T1000 (cell line): Measurements from ENCODE around the gene DPP6.

Source experiments
- DNase-seq: peaks from one replicate; lab custom pipeline; 2025; ENCODE audit warnings: mixed read lengths; lab: John Stamatoyannopoulos, UW

The DPP6 gene

DNA sequence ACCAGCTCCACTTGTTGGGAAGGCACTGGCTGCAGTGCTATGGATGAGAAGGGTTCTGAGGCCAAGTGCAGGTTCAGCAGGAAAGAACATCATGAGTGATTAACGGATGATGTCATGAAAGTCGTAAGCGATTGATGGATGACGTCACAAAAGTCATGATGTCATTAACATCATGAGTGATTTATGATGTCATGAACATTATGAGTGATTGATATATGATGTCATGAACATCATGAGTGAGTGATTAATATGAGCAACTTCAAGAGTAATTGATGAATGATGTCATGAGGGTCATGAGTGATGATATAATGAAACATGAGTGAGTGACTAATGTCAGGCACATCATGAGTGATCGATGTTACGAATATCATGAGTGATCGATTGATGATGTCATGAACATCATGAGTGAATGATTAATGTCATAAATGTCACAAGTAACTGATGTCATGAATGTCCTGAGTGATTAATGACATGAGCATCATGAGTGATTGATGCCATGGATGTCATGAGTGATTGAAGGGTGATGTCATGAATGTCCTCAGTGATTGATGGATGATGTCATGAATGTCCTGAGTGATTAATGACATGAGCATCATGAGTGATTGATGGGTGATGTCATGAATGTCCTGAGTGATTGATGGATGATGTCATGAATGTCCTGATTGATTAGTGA lies 765.2 kb downstream of the DPP6 start:
- no peak for DNase-seq

DNA sequence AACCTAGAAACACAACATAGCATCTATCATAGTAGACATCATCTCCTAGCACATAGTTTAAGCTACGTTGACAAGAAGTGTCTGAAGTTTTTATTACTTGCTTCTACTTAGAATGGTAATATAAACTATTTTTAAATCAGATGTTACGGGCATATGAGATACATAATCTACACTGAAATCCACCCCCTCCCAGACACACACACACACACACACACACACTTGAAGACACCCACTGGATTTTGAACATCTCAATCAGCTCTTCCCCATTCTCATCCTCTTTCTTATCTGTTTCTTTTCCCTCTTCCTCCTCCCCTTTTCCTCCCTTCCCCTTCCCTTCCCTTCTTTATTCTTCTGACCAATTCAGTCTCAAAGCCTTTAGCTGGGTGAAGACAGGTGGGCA lies 774.8 kb downstream of the DPP6 start:
- no peak for DNase-seq

DNA sequence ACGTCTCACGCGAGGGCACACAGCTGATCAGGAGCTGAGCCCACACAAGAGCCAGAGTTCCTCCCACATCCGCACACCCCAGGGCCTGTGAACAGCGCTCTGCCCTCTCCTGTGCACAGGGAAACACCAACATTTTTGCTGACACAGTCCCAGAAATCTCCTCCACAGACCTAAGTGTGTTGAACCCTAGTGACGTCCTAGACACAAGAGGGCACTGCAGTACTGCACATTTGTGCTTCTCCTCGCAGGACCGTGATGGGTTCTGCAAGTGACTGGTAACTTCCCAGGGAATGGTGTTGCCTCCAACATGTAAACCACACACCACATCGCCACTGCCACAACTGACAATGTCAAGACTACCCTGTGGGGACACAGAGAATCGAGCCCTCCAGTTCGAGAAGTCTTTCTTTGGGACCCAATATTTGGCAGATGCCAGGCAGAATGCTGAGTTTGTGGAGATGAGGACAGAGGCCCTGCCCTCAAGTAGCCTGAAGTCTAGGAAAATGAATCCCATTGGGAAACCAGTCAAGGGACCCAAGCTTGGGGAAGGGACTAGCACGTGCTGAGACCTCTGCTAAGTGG lies 780.5 kb downstream of the DPP6 start:
- no peak for DNase-seq

DNA sequence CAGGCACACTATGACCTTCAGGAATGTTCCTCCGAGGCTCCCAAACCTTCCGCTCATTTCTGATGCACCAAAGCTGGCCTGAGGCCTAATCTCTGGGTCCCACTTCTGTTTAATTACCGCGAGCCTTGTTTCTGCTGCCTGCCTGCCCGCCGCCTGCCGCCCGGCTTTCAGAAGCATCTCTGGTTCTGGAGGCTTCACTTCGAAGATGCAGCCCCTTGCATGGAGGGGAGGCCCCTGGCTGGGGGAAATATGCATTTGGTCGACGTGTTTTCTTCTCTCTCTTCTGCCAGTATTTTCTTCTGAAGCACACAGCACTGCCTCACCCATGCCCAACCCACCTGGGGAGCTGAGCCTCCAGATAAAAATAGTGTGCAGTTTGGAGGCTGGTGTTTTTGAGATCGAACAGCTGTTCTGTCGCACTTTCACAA lies 783.8 kb downstream of the DPP6 start:
- no peak for DNase-seq

DNA sequence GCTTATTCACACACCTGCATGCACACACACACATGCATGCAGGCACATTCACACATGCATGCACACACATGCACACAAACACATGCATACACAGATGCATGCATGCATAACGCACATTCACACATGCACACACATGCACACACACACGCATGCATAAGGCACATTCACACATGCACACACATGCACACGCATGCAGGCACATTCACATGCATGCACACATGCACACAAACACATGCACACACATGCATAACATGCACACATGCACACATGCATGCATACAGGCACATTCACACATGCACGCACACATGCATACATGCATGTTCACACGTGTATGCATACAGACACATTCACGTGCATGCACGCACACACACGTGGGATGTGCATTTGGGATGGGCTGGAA lies 784.9 kb downstream of the DPP6 start:
- no peak for DNase-seq

DNA sequence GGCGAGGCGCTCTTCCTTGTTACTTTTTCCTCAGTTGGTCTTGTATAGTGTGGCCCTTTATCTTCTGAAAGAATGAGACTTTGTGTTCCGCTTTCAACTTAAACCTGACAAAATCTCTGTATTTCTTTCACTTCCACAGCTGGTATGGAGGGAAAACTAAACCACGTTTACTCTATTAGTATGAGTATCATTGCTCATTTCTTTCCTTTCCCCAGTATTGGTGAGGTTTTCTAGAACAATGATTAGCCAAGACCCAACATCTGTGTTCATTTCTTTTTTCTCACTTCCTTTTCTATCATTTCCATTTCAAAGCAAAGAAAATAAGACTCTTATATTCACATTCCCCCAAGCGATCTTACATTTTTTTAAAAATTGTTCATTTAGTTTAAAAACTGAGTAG lies 785.4 kb downstream of the DPP6 start:
- DNase-seq, result no peak

DNA sequence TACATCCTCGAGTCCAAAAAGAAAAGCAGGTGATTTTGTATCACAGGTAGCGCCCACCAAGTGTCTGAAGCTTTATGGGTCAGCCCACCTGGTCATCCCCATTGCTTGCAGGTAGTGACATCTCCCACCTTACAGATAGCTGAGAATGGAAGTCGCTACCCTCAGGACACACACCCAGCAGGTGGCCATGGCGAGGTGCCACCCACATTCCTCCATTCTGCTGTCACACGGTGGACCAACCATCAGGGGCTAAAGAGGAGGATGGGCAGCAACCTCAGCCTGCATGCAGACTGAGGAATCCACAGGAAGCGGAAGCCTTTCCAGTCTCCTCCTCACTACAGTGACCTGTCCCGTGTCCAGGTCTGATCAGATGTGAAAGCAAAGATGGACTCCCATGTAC lies 787.9 kb downstream of the DPP6 start:
- DNase-seq, result no peak

DNA sequence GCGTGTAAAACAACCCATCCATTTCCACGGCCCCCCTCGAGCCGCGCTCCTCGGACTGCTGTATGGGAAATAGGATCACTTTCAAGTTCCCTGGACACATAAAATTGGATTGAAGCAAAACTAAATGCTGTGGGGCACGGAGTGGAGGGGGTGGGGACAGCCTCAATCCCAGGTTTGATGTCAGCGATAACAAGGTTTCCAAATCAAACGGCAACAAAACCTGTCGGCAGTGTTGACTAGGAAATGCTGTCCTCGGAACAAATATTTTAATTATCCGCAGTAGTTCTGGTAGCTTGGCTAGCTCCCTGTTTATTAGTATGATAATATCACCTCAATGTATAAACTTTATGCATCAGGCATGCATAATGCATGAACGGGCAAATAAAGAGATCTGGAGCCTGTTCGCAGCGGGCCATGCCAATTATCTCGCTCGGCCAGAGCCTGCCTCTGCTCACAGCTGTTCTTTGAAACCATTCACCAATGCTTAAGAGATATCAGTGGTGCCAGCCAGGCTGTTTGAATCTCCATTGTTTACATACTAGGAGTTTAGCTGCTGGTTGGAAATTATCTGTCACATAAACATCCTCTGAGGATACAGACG lies 789.6 kb downstream of the DPP6 start:
- no peak for DNase-seq

DNA sequence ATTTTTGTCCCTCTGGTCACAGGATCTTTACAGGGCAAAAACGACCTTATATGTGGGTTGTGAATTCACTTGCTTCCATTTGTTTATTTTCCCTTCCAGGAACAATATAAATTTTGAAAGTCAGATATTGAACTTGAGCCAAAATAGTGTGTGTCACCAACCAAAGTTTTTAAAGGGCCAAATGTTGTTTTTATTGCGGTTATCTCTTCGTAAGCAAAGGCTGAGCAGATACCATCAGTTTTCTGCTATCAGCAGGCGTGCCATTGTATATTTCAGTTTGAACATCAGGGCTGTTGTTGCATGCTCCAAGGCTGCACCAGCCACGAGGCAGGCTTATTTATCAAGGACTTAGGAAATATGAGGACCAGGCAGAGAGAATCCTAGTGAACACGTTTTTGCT lies 790.4 kb downstream of the DPP6 start:
- DNase-seq, result no peak

DNA sequence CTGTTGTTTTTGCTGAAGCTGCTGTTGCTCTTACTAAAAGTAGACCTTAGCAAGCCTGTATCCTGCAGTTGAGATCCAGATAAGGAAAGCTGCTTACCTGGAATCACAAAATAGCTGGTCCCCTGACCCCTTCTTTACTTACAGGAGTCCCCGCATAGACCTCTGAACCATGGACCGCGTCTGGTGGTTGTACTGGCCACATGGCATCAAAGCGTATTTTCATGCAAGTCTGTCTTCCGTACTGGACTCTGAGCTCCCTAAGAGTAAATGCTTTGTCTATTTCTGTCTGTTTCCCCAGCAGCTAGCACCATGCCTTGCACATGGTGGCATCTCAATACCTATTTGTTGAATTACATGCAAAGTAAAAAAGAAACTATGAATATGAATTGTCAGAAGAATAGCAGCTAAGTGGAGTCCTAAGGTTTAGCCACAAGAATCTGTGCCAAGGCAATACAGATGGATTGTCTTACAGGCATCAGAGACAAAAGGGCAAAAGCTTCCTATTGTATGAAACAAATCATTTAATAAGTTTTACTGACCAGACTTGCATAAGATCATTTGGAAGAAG lies 791.6 kb downstream of the DPP6 start:
- DNase-seq, result no peak

DNA sequence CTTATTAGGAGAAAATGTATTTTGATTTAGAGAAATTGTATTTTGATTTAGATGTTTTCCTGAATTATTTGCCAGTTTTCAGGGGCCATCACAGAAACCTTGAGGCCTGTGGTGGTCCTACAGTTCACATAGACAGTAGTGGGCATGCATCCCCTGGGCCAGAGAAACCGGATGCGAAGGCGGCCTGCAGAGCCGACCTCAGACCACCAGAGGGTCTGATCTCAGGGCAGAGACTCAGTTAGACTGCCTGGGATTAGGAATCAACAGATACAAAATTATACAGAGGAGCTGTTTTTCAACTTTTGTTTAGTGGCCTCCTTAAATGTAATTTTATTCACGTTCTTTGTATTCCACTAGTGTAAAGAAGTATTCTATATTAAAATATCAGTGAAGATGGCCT lies 792.3 kb downstream of the DPP6 start:
- no peak for DNase-seq

DNA sequence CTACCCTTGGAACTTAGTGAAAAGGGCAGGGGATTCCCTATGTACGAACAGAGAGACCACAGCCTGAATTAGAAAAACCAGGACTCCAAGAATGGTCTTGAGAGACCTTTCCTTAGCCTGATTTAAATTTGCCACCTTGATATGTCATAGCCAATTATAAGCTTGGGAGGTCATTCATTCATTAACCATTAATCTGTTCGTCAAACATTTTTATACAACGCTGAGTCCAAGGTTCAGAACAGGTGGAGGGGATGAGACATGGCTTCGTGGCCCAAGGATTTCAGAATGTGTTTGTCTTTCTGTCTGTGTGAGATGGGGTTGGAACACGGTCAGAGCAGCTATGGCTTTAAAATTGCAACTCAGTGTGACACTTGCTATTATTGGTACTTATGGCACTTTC lies 792.8 kb downstream of the DPP6 start:
- DNase-seq, result no peak

DNA sequence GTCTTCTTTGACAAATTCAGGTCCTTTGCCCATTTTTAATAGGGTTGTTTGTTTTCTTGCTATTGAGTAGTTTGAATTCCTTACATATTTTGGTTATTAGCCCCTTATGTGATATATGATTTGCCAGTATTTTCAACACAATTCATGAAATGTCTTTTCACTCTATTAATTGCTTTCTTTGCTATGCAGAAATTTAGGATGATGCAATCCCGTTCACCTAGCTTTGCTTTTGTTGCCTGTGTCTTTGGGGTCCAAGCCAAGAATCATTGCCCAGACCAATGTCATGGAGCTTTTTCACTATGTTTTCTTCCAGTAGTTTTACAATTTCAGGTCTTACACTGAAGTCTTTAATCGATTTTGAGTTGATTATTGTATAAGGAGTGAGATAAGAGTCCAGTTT lies 796.3 kb downstream of the DPP6 start:
- no peak for DNase-seq

DNA sequence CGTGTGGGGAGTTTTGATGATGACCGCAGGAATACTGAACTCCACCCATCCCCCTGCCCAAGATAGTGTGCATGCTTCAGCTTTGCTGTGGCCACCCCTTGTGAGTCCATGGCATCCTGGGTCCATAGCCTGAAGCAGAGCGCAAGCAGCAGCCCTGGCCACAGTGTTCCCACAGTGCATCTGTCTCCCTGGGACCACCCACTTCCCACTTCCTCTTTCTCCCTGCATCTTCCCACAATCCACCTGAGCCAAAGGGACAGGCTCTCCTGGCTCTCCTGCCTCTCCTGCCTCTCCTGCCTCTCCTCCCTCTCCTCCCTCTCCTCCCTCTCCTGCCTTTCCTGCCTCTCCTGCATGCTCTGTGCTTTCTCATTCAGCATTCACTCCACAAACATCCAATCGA lies 800.0 kb downstream of the DPP6 start:
- no peak for DNase-seq

DNA sequence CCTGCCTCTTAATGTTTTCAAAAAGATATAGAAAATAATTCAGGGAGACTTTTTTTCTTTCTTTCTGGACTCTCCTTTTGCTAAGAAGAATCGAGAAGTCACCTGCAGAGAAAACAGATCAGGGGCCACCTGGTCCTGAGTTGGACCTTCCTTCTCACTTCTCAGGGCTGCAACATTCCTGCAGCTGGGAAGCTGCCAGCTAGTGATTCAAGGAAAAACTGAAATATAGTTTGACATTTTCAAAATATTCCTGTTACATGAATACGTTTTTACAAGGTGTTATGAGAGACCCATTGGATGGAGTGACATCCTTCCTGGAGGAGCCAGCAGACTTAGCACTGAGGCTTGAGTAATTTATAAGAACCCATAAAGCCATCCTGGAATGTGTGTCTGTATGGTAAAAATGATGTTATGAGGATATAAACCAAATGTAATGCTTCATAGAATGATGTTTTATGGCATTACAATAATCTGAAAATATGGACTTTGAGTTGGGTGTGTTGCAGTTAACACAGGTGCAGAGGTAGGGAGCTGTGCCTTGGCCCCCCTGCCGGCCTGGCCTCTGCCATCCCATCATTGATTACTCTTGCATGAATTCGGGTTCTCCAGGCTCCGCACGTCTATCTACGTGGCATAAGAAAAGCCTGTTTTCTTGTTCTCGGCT lies 801.0 kb downstream of the DPP6 start:
- DNase-seq, result no peak

DNA sequence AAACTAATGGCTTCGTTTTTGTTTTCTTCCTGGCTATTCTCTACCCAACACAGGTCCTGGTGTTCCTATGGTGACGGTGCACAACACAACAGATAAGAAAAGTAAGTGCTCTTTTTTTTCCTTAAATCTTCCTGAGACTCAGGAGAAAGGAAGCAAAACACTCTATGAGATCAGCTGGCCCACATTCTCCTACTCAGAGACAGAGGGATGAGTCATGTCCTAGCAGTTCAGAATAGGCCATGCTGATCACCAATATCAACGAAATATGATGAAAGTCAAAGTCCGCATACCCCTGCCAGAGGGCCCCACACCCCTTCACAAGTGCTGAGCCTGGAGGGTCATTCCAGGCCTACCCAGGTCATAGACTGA lies 801.5 kb downstream of the DPP6 start:
- no peak for DNase-seq

DNA sequence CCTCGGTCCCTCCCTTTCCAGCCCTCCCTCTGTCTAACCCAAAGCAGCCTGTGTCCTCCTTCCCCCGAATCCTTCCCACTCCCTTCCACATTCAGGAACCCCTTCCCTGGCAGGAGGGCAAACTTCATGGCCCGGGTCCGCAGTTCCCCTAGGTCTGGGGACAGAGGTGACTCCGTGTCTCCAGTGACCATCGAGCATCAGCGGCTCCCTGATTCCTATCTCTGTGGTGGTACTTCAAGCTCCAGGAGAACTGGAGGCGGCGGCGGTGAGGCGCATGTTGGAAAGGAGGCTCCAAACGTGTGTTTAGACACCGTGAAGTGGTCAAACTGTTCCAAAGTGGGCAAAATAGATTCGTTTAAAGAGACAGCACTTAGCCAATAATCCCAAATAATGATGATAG lies 802.6 kb downstream of the DPP6 start:
- no peak for DNase-seq

DNA sequence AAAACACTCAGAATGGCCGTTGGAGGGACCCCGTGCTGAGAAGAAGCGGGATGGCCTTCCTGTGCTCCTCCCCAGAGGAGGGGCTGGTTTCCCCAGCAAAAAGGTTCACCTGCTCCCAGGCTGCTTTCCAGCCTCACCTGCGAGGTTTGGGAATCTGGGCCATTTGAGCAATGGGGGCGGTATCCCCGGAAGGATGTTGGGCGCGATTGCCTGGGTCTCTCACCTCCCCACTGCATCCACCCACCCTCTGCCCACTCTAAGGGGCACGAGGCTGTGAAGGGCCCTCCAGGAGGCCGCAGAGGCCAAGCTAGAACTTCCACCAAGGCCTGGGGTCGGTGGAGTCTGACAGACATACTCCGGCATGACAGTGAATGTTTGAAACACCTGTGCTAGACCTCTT lies 803.2 kb downstream of the DPP6 start:
- DNase-seq, result no peak

DNA sequence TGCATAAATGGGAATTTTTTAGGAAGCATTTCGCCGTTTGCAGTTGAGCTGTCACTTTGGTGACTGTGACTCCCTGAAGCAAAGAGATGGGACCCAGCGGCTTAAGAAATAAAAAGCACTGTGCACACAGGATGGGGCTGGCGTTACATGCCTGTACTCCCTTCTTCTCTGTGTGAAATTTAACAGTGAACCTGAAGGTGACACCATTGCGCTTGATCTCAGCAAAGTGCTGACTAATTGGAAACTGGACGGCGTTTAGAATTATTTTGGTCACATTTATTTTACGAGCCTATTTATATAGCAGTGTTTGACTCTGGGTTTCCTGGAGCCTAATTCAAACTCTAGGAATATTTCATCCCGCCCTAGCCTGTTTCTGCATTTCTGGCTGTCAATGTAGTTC lies 804.5 kb downstream of the DPP6 start:
- DNase-seq, result no peak

DNA sequence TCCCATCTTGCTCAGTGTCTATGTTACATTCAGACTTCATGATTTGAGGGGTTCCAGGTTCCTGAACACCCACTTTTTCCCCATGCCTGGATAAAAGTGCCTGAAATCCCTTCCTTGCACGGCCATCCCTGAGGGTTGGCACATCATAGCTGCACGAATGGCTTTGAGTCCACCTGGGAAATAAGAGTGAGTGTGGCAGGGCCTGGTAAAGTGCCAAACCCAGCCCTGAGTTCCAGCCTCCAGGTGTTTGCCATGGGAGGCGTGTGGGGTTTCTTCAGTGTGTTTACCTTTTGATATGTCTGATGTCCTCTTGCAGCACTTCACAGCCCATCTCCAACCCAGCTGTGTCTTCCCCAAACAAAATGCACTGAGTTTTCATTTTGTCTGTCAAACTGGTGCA lies 805.0 kb downstream of the DPP6 start:
- no peak for DNase-seq

DNA sequence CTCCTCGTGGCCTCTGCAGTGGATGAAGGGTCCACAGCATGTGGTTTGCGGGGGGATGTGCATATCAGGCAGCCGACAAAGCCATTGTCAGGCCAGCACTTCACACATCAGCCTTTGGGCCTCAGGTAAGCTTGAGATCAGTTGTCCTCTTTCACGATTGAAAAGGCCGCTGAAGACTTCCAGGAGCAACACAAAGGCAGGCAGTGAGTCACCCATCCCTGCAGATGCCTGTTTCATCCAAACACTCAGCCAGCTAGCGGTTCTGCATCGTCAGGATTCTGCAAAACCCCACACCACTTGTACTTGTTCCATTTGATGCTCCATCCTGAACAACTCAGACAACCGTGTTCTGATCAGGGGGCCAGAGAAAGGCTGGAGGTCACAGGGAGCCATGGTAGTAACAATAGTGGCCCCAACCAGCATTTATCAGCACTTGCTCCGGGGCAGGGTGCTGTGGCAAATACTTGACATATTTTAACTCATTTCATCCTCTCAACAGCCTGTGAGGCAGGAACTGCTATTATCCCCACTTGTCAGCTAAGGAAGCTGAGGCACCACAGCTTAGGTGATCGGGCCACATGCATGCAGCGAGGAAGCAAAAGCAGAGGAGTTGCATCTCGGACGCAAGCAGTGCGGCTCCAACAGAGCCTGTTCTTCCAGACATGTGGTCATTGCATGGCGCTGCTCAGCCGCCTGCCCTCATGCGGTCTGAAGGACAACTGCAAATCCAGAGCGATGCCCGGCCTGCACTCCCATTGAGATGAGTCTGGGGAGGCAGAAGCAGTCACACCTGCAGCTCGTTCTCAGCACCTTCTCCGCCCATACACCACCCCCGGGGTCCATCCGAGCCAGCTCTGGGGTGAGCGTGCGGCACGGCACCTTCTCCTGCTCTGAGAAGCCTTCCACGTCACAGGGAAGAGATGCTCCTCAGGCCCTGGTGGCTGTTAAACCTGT lies 805.8 kb downstream of the DPP6 start:
- no peak for DNase-seq
